Umbilical cord (tissue), 2 donors: ENCODE data around the gene ZDHHC4. TPM values are rescaled to one million over a fixed set of nuclear protein-coding genes. Genes with fewer than 3 reads are reported as not detected.

Source experiments
- DNase-seq: peaks from one replicate; pipeline ENCODE4 v3.0.0-alpha.2; 2015; ENCODE audit warnings: low spot score
- total RNA-seq: library from RNA; depleted of rRNA; stranded (reverse); fragments of >200 nt; gene quantifications from one replicate; pipeline ENCODE4 v1.2.3, GENCODE V29; 2014; ENCODE audit warnings: low replicate concordance; ENCODE audit not compliant: insufficient read depth

The ZDHHC4 gene
- total RNA-seq, 1 donor from 2014 or later = 70.5 TPM

GRCh38 chr7:6606866-6607583, 29.8 kb downstream of the ZDHHC4 start:
- no peak for DNase-seq

GRCh38 chr7:6607651-6608051, 30.4 kb downstream of the ZDHHC4 start:
- DNase-seq = no peak

GRCh38 chr7:6608081-6608480, 30.8 kb downstream of the ZDHHC4 start:
- no peak for DNase-seq

DNA sequence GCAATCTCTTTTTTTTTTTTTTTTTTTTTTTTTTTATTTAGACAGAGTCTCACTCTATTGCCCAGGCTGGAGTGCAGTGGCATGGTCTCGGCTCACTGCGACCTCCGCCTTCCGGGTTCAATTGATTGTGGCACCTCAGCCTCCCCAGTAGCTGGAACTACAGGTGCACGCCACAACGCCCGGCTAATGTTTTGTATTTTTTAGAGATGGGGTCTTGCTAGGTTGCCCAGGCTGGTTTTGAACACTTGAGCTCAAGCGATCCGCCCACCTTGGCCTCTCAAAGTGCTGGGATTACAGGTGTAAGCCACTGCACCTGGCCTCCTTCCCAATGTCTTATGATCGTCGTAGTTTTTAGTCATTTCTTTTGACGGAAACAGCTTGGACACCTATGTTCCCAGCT, 31.5 kb downstream of the ZDHHC4 start:
- no peak for DNase-seq

GRCh38 chr7:6612819-6613218, 35.6 kb downstream of the ZDHHC4 start:
- no peak for DNase-seq

DNA sequence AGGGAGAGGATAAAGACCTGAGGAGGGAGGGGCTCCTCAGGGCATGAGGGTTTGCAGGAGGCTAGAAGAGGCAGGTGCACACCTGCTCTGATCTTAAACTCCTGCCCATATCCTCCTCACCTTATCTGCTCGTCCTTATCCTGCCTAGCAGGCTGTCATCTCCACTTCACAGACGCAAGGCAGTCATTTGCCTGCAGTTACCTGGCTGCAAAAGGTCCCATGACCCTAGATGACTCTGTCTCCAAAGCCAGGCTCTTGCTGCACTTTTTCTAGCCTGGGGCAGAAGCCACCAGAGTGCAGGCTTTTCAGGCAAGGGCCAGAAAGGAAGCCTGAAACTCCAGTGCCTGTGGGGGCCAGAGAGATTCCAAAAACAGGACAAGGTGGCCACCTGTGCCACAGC, 36.5 kb downstream of the ZDHHC4 start:
- DNase-seq = no peak

DNA sequence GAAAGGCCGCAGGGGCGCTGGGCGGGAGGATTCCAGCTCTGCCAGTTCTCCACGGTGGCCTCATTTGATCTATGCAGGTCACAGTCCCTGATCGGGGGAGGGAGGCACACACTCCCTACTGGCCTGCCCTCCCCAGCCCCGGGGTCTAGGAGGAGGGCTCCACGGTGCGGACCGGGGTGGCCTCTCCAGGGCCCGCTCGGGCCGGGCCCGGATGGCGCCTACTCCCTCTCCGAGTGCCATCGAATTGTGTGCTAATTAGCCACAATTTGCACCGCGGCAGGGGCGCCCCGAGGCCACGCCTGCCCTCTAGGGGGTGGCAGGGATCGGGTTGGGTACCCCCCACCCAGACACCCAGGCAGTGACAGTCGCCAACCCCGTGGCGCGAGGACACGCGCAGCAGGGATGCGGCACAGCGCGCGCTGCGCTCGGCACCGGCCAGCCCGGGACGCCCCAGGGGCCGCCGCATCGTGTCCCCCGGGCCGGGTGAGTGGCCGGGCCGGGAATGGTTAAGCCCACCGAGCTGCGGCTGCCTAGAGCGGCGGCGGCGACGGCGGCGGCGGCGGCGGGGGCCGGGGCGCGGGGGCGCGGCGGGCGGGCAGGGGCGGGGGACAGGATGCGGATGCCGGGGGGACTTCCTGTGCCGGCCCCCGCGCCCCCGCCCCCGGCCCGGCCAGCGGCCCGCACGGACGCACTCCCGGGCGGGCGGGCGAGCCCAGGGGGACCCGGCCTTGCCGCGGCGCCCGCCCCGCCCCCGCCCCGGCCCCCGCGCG, 37.9 kb downstream of the ZDHHC4 start, which contains the start of gene ZNF853:
ZNF853 (plus strand) TSS at position 658 of the 770 bp plus-strand sequence. CDS start 565 bp downstream, outside the sequence.
- DNase-seq = no peak

DNA sequence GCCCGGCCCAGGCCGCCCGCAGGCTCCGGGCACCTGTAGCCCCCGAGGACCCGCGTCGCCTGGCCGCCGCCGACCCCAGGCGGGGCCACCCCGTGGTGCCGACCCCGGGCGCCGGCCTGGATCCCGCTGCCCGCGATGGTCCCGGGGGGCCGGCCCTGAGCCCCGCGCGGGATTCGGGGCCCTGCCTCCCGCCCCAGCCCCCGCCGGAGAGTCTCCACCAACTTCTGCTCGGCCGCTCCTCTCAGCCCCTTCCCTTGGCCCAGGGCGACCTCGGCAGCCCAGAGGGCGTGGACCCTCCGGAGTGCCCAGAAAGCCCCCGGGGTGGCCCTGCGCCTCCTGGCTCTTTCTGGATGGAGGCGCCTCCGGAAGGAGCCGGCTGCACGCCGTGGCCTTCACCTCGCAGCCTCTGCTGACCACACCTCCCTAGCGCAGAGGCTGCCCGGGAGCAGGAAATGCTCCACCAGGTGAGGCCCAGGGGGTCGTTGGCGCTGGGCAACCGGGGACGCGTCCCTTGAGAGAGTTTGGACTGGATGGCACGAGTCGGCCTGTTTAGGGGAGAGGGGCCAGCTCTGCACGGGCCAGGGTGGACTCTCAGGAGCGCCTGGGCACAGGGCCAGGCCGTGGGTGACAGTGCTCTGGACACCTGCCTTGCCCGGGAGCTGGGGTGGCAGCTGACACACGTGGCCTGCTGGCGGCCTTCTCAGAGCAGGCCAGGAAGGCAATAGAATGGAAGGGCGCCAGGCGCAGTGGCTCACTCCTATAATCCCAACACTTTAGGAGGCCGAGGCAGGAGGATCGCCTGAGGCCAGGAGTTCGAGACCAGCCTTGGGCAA, 38.7 kb downstream of the ZDHHC4 start:
- DNase-seq = no peak

GRCh38 chr7:6616854-6617643, 39.8 kb downstream of the ZDHHC4 start:
- DNase-seq = no peak

GRCh38 chr7:6618621-6619020, 41.4 kb downstream of the ZDHHC4 start:
- no peak for DNase-seq

DNA sequence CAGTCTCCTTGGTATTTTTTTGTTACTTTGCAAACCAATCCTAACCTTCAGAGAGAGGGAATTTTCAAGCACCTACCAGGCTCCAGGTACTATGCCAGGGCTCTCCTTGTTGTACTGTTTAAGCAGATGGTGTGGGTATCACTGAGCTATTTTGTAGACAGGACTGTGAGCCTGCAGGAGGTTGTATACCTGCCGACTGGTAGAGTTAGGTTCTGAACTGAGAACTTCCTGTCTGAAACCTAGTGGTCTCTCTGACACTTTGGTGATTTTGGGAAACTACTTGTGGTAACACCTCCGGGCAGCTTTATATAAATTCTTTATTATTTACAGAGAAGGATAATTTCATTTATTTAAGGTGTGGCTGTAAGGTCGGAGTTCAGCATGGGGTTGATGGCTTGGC, 42.7 kb downstream of the ZDHHC4 start:
- no peak for DNase-seq

- no peak for DNase-seq
Measured at GRCh38 chr7:6621195-6622133, 44.2 kb downstream of the ZDHHC4 start.

GRCh38 chr7:6622134-6622710, 45.0 kb downstream of the ZDHHC4 start:
- DNase-seq = no peak

GRCh38 chr7:6623589-6624245, 46.5 kb downstream of the ZDHHC4 start:
- no peak for DNase-seq

DNA sequence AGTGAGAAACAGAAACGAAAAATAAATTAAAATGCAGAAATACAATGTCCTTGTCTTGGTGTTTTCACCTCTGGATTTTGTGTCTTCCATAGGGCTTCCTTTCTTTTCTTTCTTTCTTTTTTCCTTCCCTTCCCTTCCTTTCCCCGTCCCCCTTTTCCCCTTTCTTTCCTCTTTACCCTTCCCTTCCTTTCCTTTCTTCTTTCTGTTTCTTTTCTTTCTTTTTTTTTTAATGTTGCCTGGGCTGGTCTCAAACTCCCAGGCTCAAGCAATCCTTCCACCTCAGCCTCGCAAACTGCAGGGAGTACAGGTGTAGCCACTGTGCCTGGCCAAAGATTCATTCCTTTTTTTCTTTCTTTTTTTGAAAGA, 47.0 kb downstream of the ZDHHC4 start:
- no peak for DNase-seq

DNA sequence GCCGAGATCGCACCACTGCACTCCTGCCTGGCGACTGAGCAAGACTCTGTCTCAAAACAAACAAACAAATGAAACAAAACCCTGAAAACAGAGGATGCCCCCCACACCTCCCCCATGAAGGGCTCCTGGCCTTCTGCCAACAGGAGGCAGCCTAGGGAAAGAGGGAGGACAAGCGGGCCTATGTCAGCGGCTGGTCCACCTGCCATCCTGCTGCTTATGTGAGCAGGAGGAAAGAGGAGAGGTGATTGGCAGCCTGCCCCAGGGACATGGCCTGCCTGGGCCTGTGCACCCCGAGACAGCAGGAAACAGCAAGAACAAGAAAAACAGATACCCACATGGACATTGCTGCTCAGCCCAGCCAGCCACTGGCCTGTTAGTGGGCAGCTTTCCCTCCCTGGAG, 50.8 kb downstream of the ZDHHC4 start:
- peak; percentile 27 for DNase-seq

DNA sequence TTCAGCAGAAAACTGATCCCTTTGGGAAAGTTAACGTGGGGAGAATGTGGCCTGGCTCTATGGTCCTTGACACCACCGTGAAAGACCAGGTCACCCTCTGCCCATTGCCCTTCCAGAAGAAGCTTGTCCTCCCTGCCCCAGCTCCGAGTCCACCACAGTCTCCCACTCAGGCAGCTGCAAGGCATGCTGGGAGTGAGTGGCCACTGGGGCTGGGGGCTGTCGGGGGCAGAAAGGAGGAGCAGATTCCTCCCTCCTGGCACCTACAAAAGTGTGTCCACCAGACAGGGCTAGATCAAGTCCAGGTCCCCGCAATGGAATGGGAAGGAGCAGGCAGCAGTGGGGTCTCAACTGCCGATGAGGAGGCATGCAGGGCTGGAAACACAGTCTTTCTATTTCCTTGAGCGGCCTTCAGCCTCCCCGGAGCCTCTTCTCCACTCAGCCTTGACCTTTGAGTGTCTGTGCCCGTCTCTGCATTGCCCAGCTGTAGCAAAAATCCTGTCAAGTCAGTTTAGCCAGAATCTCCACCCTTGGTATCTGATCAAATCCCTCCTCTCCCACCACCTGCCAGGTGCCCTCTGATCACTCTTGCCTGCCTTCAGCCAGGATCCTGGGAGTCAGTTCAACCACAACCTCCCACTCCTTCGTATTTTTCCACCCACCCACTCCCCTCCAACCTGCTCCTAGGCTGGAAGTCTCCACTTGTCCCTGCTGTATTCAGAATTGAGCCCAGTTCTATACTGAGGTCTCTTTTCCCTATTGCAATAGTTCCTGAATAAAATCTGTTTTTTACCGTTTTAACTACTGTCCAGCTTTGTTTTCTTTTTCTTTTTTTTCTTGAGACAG, 53.0 kb downstream of the ZDHHC4 start:
- no peak for DNase-seq

GRCh38 chr7:6631605-6632004, 54.4 kb downstream of the ZDHHC4 start:
- no peak for DNase-seq
